Vagina (tissue), 2 donors: ENCODE results near the gene ITGB3. TPM values are rescaled to one million over a fixed set of nuclear protein-coding genes. Genes with fewer than 3 reads are reported as not detected.
"Not testable (repeated sequence)": the region's sequence is repeated elsewhere in the genome, so short reads cannot be mapped to it uniquely, and the experiment has no call there.

ENCODE experiments used
- DNase-seq, 2 donors: peaks; one replicate each; pipeline ENCODE4 v3.0.0-alpha.2; 2017; ENCODE audit errors: extremely low spot score in 2 of 2
- H3K27ac ChIP-seq: fragments of 200-600 bp; sonication (generic); one replicate; pipeline ENCODE4 v1.5.1; 2019
- H3K27me3 ChIP-seq: fragments of 200-600 bp; sonication (generic); one replicate; pipeline ENCODE4 v1.5.1; 2019
- H3K36me3 ChIP-seq, 2 donors: fragments of 200-600 bp; sonication (generic); one replicate each; pipeline ENCODE4 v1.5.1; 2017 to 2019
- H3K4me1 ChIP-seq: fragments of 200-600 bp; sonication (generic); one replicate; pipeline ENCODE4 v1.5.1; 2019
- H3K4me3 ChIP-seq, 2 donors: fragments of 200-600 bp; sonication (generic); 1 replicate in 1 of 2; 2 replicates in 1 of 2; pipeline ENCODE4 v1.5.1; 2016 to 2019
- H3K9me3 ChIP-seq: fragments of 200-600 bp; sonication (generic); one replicate; pipeline ENCODE4 v1.5.1; 2019
- CTCF ChIP-seq, 3 experiments: fragments of 450-650 bp in 2 of 3; fragments of 200-600 bp in 1 of 3; sonication (generic) in 1 of 3; IDR thresholded peaks; one replicate each; pipeline ENCODE4 v1.5.1; 2017 to 2019; ENCODE audit warnings: antibody characterized with exemption in 3 of 3, mild to moderate bottlenecking in 2 of 3, moderate library complexity in 2 of 3
- POLR2A ChIP-seq, 2 donors: fragments of 450-650 bp; IDR thresholded peaks; one replicate each; pipeline ENCODE4 v1.6.1; 2017; ENCODE audit warnings: antibody characterized with exemption in 2 of 2, mild to moderate bottlenecking in 2 of 2, moderate library complexity in 2 of 2
- POLR2AphosphoS5 ChIP-seq, 2 donors: sonication (generic); formaldehyde crosslinking; IDR thresholded peaks; one replicate each; pipeline ENCODE4 v1.9.0; 2017; ENCODE audit warnings: antibody characterized with exemption in 2 of 2, mild to moderate bottlenecking in 2 of 2, low read depth in 1 of 2; ENCODE audit not compliant: insufficient read depth in 1 of 2
- intact Hi-C: fragments of 100-400 bp; cut with DNase I; formaldehyde crosslinking; loops from one replicate; pipeline ENCODE4 v1.15.1; 2023
- total RNA-seq: library from RNA; depleted of rRNA; stranded (reverse); fragments of >200 nt; gene quantifications from one replicate; pipeline ENCODE4 v1.2.3, GENCODE V29; 2016

Gene ITGB3
- total RNA-seq, 1 donor from 2014 or later, result 6.1 TPM

- no peaks in the 10 kb centered on the region for H3K27me3 ChIP-seq
- no peaks in the 10 kb centered on the region for H3K36me3 ChIP-seq
- no peak for DNase-seq
- H3K4me1 ChIP-seq, result no peaks in the 10 kb centered on the region
- H3K4me3 ChIP-seq, result no peak overlapping the region
- no peak overlapping the region for H3K27ac ChIP-seq
- no peaks in the 10 kb centered on the region for H3K9me3 ChIP-seq
- intact Hi-C loops, result no loop called here
- no peak for TF ChIP-seq CTCF (IDR thresholded peaks at IDR 0.05)
- no peak for TF ChIP-seq POLR2AphosphoS5 (IDR thresholded peaks at IDR 0.05; ENCODE audit: insufficient read depth in 1 of 2, low read depth in 1 of 2)
- no peak for TF ChIP-seq POLR2A (IDR thresholded peaks at IDR 0.05)
These were observed 42.8 kb upstream of the ITGB3 start for GRCh38 chr17:47210779-47211178.

GRCh38 chr17:47212458-47212857 lies 41.2 kb upstream of the ITGB3 start:
- H3K27me3 ChIP-seq, result no peaks in the 10 kb centered on the region
- TF ChIP-seq POLR2AphosphoS5 (IDR thresholded peaks at IDR 0.05; ENCODE audit: insufficient read depth in 1 of 2, low read depth in 1 of 2) (no peak), CTCF (IDR thresholded peaks at IDR 0.05) (no peak), POLR2A (IDR thresholded peaks at IDR 0.05) (no peak)
- H3K4me1 ChIP-seq, result no peaks in the 10 kb centered on the region
- intact Hi-C loops, result no loop called here
- no peaks in the 10 kb centered on the region for H3K36me3 ChIP-seq
- no peak for DNase-seq
- no peaks in the 10 kb centered on the region for H3K9me3 ChIP-seq
- no peak overlapping the region for H3K27ac ChIP-seq
- no peak overlapping the region for H3K4me3 ChIP-seq

GRCh38 chr17:47213540-47213939 lies 40.1 kb upstream of the ITGB3 start:
- Histone ChIP-seq H3K27me3 (no peaks in the 10 kb centered on the region), H3K9me3 (no peaks in the 10 kb centered on the region), H3K4me1 (no peaks in the 10 kb centered on the region), H3K27ac (no peak overlapping the region), H3K4me3 (no peak overlapping the region), H3K36me3 (no peaks in the 10 kb centered on the region)
- TF ChIP-seq POLR2A (IDR thresholded peaks at IDR 0.05), result no peak
- TF ChIP-seq CTCF (IDR thresholded peaks at IDR 0.05), result no peak
- TF ChIP-seq POLR2AphosphoS5 (IDR thresholded peaks at IDR 0.05; ENCODE audit: insufficient read depth in 1 of 2, low read depth in 1 of 2), result no peak
- intact Hi-C loops, result no loop called here
- no peak for DNase-seq

- TF ChIP-seq CTCF (IDR thresholded peaks at IDR 0.05) (no peak), POLR2AphosphoS5 (IDR thresholded peaks at IDR 0.05; ENCODE audit: insufficient read depth in 1 of 2, low read depth in 1 of 2) (no peak), POLR2A (IDR thresholded peaks at IDR 0.05) (no peak)
- H3K27me3 ChIP-seq, result no peaks in the 10 kb centered on the region
These were observed 38.7 kb upstream of the ITGB3 start for GRCh38 chr17:47214931-47215330.

GRCh38 chr17:47216821-47217220 lies 36.8 kb upstream of the ITGB3 start:
- H3K4me1 ChIP-seq, DNase-seq, H3K4me3 ChIP-seq, H3K27ac ChIP-seq, intact Hi-C loops, H3K27me3 ChIP-seq, H3K9me3 ChIP-seq, H3K36me3 ChIP-seq: not testable (repeated sequence)

More at GRCh38 chr17:47214931-47215330, 38.7 kb upstream of the ITGB3 start:
- no peaks in the 10 kb centered on the region for H3K9me3 ChIP-seq
- no peak for DNase-seq
- no peaks in the 10 kb centered on the region for H3K4me1 ChIP-seq
- no peaks in the 10 kb centered on the region for H3K36me3 ChIP-seq
- no peak overlapping the region for H3K4me3 ChIP-seq
- no peak overlapping the region for H3K27ac ChIP-seq
- intact Hi-C loops, result no loop called here

- H3K4me3 ChIP-seq, DNase-seq, H3K36me3 ChIP-seq, H3K9me3 ChIP-seq, H3K4me1 ChIP-seq, H3K27me3 ChIP-seq, intact Hi-C loops, H3K27ac ChIP-seq: not testable (repeated sequence)
These were observed 36.3 kb upstream of the ITGB3 start for GRCh38 chr17:47217279-47217678.
